C4-2B (cell line): ENCODE data around the gene SIM2.

Experiments used
- H3K27ac ChIP-seq: fragments of 450-650 bp; 2 replicates; pipeline ENCODE4 v1.5.1; 2017
- CTCF ChIP-seq: fragments of 450-650 bp; conservative IDR thresholded peaks from 2 replicates; pipeline ENCODE4 v1.5.1; 2017; ENCODE audit warnings: mild to moderate bottlenecking
- ZFX ChIP-seq: fragments of 450-650 bp; IDR thresholded peaks from 2 replicates; pipeline ENCODE4 v1.6.1; 2017

Gene SIM2

GRCh38 chr21:36734367-36735200, 35.7 kb downstream of the SIM2 start:
- TF ChIP-seq ZFX (no peak), CTCF (no peak)
- no peak overlapping the region for H3K27ac ChIP-seq

- no peak overlapping the region for H3K27ac ChIP-seq
- TF ChIP-seq CTCF (no peak), ZFX (no peak)
These were observed 36.2 kb downstream of the SIM2 start for GRCh38 chr21:36735201-36735515.

- TF ChIP-seq ZFX (no peak), CTCF (no peak)
- no peak overlapping the region for H3K27ac ChIP-seq
These were observed 36.9 kb downstream of the SIM2 start for GRCh38 chr21:36735724-36736320.

GRCh38 chr21:36738489-36739126, 39.7 kb downstream of the SIM2 start:
- TF ChIP-seq ZFX (no peak), CTCF (no peak)

GRCh38 chr21:36741506-36741905, 42.6 kb downstream of the SIM2 start:
- TF ChIP-seq CTCF: no peak
- no peak for TF ChIP-seq ZFX
- H3K27ac ChIP-seq: no peak overlapping the region

More at GRCh38 chr21:36738489-36739126, 39.7 kb downstream of the SIM2 start:
- no peak overlapping the region for H3K27ac ChIP-seq

GRCh38 chr21:36743008-36743407, 44.1 kb downstream of the SIM2 start:
- no peak overlapping the region for H3K27ac ChIP-seq
- TF ChIP-seq ZFX: no peak
- no peak for TF ChIP-seq CTCF

GRCh38 chr21:36743446-36743845, 44.5 kb downstream of the SIM2 start:
- no peak overlapping the region for H3K27ac ChIP-seq
- TF ChIP-seq ZFX: no peak
- no peak for TF ChIP-seq CTCF
